BJ (cell line): ENCODE data around the gene RFX7. TPM values are rescaled to one million over a fixed set of nuclear protein-coding genes. Genes with fewer than 3 reads are reported as not detected.

Experiments
- CTCF ChIA-PET: fragments of 350-600 bp; formaldehyde crosslinking; extraction: SDS; loops from one replicate; lab custom pipeline; 2021; ENCODE audit warnings: antibody characterized with exemption, inconsistent platforms; lab: Yijun Ruan, JAX
- POLR2A ChIA-PET: fragments of 300-600 bp; sonication (Branson Sonifier 250); formaldehyde crosslinking; extraction: SDS; loops from one replicate; lab custom pipeline; 2021; ENCODE audit warnings: antibody characterized with exemption; lab: Charles Lee
- DNase-seq: peaks from one replicate; pipeline ENCODE4 v3.0.0-alpha.2; 2011; ENCODE audit warnings: low read depth
- H3K27me3 ChIP-seq: 2 replicates; pipeline ENCODE4 v1.6.0; 2011; ENCODE audit warnings: low read length; ENCODE audit not compliant: control insufficient read depth, insufficient read depth
- H3K36me3 ChIP-seq: 2 replicates; pipeline ENCODE4 v1.5.1; 2011; ENCODE audit warnings: low read length; ENCODE audit not compliant: control insufficient read depth, insufficient read depth
- H3K4me3 ChIP-seq: 2 replicates; pipeline ENCODE4 v1.5.1; 2011; ENCODE audit warnings: low read depth, mild to moderate bottlenecking, control low read depth, low read length
- polyA plus RNA-seq: library from polyadenylated mRNA; depleted of rRNA; stranded (reverse); fragments of >200 nt; gene quantifications from 2 replicates; pipeline ENCODE4 v1.2.3, GENCODE V29; 2011
- TF ChIP-seq, protein P1 (sequence below): IDR thresholded peaks from 2 replicates; pipeline ENCODE4 v1.5.1; 2011; ENCODE audit warnings: low read depth, mild to moderate bottlenecking, control low read depth, inconsistent platforms, low read length, moderate library complexity; ENCODE audit not compliant: insufficient read depth

Gene RFX7
- polyA plus RNA-seq, 1 experiment, result 3.5 TPM

GRCh38 chr15:56180851-56181250 lies 62.8 kb downstream of the RFX7 start:
- no peak overlapping the region for H3K4me3 ChIP-seq
- ChIA-PET POLR2A (no interaction called here), CTCF (interaction anchor here (0.6 to 1.5 kb wide), 2 partner anchors 19 to 35 kb away, joined by 3 read pairs; no protein-coding TSS in a partner anchor)
- no peak for DNase-seq
- TF ChIP-seq, protein P1, sequence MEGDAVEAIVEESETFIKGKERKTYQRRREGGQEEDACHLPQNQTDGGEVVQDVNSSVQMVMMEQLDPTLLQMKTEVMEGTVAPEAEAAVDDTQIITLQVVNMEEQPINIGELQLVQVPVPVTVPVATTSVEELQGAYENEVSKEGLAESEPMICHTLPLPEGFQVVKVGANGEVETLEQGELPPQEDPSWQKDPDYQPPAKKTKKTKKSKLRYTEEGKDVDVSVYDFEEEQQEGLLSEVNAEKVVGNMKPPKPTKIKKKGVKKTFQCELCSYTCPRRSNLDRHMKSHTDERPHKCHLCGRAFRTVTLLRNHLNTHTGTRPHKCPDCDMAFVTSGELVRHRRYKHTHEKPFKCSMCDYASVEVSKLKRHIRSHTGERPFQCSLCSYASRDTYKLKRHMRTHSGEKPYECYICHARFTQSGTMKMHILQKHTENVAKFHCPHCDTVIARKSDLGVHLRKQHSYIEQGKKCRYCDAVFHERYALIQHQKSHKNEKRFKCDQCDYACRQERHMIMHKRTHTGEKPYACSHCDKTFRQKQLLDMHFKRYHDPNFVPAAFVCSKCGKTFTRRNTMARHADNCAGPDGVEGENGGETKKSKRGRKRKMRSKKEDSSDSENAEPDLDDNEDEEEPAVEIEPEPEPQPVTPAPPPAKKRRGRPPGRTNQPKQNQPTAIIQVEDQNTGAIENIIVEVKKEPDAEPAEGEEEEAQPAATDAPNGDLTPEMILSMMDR, result no peak
- no peaks in the 10 kb centered on the region for H3K36me3 ChIP-seq
- no peaks in the 10 kb centered on the region for H3K27me3 ChIP-seq

- DNase-seq, result no peak
- TF ChIP-seq, protein P1, result no peak
- CTCF ChIA-PET, result no interaction called here
- POLR2A ChIA-PET, result no interaction called here
- no peaks in the 10 kb centered on the region for H3K36me3 ChIP-seq
- H3K4me3 ChIP-seq, result no peak overlapping the region
- H3K27me3 ChIP-seq, result no peaks in the 10 kb centered on the region
Measured at GRCh38 chr15:56176996-56177395, 66.7 kb downstream of the RFX7 start.

GRCh38 chr15:56175788-56176187 lies 67.9 kb downstream of the RFX7 start:
- Histone ChIP-seq H3K27me3 (no peaks in the 10 kb centered on the region), H3K36me3 (no peaks in the 10 kb centered on the region), H3K4me3 (no peak overlapping the region)
- CTCF ChIA-PET, result no interaction called here
- no peak for DNase-seq
- POLR2A ChIA-PET, result no interaction called here
- TF ChIP-seq, protein P1, result no peak

DNA sequence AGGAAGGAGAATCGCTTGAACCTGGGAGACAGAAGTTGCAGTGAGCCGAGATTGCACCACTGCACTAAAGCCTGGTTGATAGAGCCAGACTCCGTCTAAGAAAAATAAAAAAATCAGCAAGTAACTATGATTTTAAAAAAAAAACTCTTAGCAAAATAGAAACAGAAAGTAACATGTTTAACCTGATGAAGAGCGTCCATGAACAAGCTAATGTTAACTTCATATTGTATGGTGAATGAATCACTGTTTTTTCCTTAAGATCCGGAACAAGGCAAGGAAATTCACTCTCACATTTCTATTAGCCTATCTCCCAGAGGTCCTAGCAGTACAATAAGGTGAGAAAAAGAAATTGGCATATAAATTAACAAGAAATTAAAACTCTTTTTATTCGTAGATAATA lies 69.0 kb downstream of the RFX7 start:
- CTCF ChIA-PET, result interaction anchor here (0.6 kb wide), 1 partner anchor 26 kb away, joined by 3 read pairs; no protein-coding TSS in a partner anchor
- POLR2A ChIA-PET, result no interaction called here

GRCh38 chr15:56168394-56168793 lies 75.3 kb downstream of the RFX7 start:
- DNase-seq, result no peak
- Histone ChIP-seq H3K4me3 (no peak overlapping the region), H3K36me3 (no peaks in the 10 kb centered on the region), H3K27me3 (no peaks in the 10 kb centered on the region)
- CTCF ChIA-PET, result interaction anchor here (1.6 kb wide), 1 partner anchor 10 kb away, joined by 3 read pairs; no protein-coding TSS in a partner anchor
- POLR2A ChIA-PET, result no interaction called here
- TF ChIP-seq, protein P1, result no peak

More for the DNA sequence above, 69.0 kb downstream of the RFX7 start:
- TF ChIP-seq, protein P1, result no peak
- H3K27me3 ChIP-seq, result no peaks in the 10 kb centered on the region
- no peak overlapping the region for H3K4me3 ChIP-seq
- DNase-seq, result no peak
- H3K36me3 ChIP-seq, result no peaks in the 10 kb centered on the region
